Renal cortex interstitium (tissue), 15 donors: ENCODE results near the gene EXO1. TPM values are rescaled to one million over a fixed set of nuclear protein-coding genes. Genes with fewer than 3 reads are reported as not detected.
"Not testable (repeated sequence)": the region's sequence is repeated elsewhere in the genome, so short reads cannot be mapped to it uniquely, and the experiment has no call there.

ENCODE experiments used
- DNase-seq, 11 donors: peaks; one replicate each; pipeline ENCODE4 v3.0.0-alpha.2; 2013; ENCODE audit warnings: low read depth in 9 of 11, low spot score in 4 of 11; ENCODE audit errors: extremely low read depth in 1 of 11
- long read RNA-seq, 16 experiments: transcript quantifications; one replicate each; lab custom pipeline, GENCODE V29; 2026
- polyA plus RNA-seq, 3 donors: library from polyadenylated mRNA; unstranded; fragments of 120-200 nt; gene quantifications; one replicate each; pipeline ENCODE4 v1.2.1, GENCODE V29; 2013; ENCODE audit not compliant: insufficient read length in 3 of 3

The EXO1 gene
- 10 to 100 TPM; 14.7 to 19.1 (median 15.6) TPM for polyA plus RNA-seq
- long read RNA-seq, donor 1, partial matches to known transcripts = 0 of 1 reads
- long read RNA-seq, donor 1, other reads (novel, unspliced or antisense) = 0 of 1 reads
- long read RNA-seq, donor 2 = 0 reads
- long read RNA-seq, donor 3 = 0 reads
- long read RNA-seq, donor 4, partial matches to known transcripts = 0 of 1 reads
- long read RNA-seq, donor 4, other reads (novel, unspliced or antisense) = 0 of 1 reads
- long read RNA-seq, donor 5 = 0 reads
- long read RNA-seq, donor 6 = 0 reads
- long read RNA-seq, donor 7 = 0 reads
- long read RNA-seq, donor 8 = 0 reads
- long read RNA-seq, donor 9 = 0 reads
- long read RNA-seq, donor 10 = 0 reads
- long read RNA-seq, donor 11 = 0 reads
- long read RNA-seq, donor 12 = 0 reads
- long read RNA-seq, donor 13 = 0 reads
- long read RNA-seq, donor 14 = 0 reads
- long read RNA-seq, donor 15 = 0 reads
- long read RNA-seq, donor 16, partial matches to known transcripts = 0 of 6 reads
- long read RNA-seq, donor 16, other reads (novel, unspliced or antisense) = 5 of 6 reads

DNA sequence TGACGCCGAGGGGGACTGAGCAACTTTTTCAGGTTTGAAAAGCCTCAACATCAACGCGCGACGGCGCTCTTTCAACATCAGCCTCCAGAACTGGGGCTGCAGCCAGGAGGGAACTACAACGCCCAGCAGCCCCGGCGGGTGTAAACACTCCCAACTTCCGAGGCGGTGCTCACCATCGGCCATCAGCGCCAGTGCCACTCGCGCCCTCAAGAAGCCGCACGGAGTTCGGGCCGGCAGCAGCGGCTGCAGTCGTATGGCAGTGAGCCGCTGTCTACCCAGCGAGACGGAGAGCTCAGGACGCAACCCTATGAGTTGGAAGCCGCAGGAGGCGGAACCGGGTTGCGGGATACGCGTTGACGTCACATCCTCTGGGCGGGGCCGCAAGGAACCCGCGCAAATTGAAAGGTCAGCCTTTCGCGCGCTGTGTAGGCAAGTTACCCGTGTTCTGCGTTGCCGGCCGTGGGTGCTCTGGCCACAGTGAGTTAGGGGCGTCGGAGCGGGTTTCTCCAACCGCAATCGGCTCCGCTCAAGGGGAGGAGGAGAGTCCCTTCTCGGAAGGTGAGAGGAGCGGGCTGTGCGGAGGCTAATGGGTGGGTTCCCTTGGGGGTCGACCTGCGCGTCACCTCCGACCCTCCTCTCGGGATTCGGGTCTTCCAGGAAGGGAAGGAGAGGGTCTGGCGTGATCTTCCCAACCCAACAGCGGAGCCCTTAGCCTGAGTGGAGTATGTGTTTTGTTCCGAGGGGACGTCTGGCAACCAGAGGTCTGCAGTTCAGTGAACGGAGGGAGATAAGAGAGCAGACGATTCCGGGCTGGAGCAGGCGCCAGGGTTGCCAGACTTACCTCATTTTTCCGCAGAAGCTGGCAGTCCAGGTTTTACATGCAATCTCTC is at the start of gene EXO1:
Gene EXO1, plus strand, starts transcription at position 409 of the 890 bp plus-strand sequence. CDS start 2,222 bp downstream, outside the sequence.
- peak; percentile 76 to 92 (median 89) for DNase-seq

- no peak for DNase-seq
These were observed 48.6 kb upstream of the EXO1 start for GRCh38 chr1:241799416-241799815.

GRCh38 chr1:241800640-241801039 is 47.4 kb upstream of the EXO1 start:
- no peak for DNase-seq

DNA sequence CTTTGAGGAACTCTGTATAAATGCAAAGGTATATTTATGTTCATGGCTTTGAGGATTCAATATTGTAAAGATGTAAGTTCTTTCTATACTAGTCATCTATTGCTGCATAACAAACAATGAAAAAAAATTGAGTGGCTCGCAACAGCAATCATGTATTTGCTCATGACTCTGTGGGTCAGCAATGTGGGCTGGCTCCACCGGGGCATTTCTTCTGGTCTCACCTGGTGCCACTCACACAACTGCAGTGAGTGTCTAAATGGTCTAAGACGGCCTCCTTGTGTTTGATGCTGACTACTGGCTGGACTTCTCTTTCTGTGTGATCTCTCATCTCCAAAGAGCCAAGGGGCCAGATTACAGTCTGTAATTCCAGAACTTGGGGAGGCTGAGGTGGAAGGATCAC is 45.1 kb upstream of the EXO1 start:
- no peak for DNase-seq

DNA sequence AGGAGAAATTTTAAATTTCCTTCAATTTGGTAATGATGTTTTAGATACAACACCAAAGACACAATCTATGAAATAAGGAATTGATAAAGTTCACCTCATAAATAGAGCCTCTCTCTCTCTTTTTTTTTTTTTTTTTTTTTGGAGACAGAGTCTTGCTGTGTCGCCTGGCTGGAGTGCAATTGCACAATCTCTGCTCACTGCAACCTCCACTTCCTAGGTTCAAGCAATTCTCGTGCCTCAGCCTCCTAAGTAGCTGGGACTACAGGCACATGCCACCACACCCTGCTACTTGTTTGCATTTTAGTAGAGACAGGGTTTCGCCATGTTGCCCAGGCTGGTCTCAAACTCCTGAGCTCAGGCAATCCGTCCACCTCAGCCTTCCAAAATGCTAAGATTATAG is 43.3 kb upstream of the EXO1 start:
- DNase-seq = not testable (repeated sequence)

GRCh38 chr1:241808265-241808664 is 39.7 kb upstream of the EXO1 start:
- no peak for DNase-seq

GRCh38 chr1:241810769-241811405 is 37.1 kb upstream of the EXO1 start:
- DNase-seq = no peak

- no peak for DNase-seq
These were observed 34.2 kb upstream of the EXO1 start for GRCh38 chr1:241813768-241814320.

- no peak for DNase-seq
These were observed 32.0 kb upstream of the EXO1 start for GRCh38 chr1:241816008-241816407.

- DNase-seq = no peak
These were observed 30.6 kb upstream of the EXO1 start for GRCh38 chr1:241817331-241817792.

DNA sequence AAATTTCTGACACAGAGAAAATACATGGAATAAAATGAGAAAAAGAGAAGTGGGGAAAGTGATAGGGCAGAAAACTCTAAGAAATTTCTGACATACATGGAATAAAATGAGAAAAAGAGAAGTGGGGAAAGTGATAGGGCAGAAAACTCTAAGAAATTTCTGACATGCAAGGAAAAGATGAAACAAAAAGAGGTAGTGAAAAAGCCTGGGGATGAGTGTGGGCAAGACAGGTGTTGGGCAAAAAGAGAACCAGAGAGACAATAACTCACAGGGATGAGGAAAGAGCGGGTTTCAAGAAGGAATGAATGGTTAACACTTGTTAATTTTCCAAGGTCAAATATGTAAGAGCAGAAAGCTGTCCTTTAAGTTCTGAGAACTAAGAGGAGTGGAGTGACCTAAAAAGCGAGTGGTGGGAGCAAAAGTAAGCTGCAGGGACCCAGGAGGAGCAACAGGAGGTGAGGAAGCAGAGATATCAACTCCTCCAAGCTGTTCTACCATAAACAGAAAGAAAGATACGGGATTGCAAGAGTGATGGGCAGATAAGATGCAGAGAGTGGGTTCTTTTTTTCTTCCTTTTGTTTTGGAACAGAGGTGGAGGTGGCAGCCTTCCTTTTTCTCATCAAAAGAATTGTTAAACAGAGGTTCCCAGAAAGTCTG is 29.9 kb upstream of the EXO1 start:
- no peak for DNase-seq

DNA sequence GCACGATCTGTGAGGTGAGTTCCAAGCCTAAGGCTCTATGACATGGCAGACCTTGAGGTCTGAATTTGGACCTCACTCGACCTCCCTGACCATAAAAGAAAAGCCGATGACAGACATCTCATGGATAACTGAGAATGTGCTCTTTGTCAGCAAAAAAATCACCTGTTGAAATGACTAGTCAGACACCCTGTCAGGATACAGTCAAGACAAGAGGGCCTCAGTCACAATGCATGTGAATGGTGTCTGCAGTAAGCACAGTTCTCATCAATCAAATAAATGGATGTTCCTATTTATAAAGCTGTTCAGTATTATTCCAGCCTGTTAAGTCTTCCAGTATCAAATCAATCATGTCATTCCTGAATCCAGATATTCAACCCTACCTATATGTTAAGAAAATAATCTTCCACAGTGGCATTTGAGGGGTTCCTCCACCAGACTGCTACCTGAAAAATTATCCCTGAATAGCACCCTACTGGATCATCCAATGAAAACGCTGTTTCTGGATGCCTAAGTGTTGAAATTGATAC is 28.6 kb upstream of the EXO1 start:
- no peak for DNase-seq

GRCh38 chr1:241821363-241821762 is 26.6 kb upstream of the EXO1 start:
- DNase-seq = no peak

- no peak for DNase-seq
These were observed 25.2 kb upstream of the EXO1 start for GRCh38 chr1:241822846-241823245.

- DNase-seq = no peak
These were observed 24.1 kb upstream of the EXO1 start for GRCh38 chr1:241823925-241824324.

- DNase-seq = no peak
These were observed 22.4 kb upstream of the EXO1 start for GRCh38 chr1:241825581-241825980.

DNA sequence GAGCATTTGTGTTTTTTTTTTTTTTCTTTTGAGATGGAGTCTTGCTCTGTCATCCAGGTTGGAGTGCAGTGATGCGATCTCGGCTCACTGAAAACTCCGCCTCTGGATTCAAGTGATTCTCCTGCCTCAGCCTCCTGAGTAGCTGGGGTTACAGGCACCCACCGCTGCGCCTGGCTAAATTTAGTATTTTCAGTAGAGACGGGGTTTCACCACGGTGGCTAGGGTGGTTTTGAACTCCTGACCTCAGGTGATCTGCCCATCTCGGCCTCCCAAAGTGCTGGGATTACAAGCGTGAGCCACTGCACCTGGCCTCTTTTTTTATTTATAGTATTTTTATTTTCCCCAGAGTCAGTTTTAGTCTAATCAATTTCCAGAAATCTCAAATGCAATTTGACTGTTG is 21.4 kb upstream of the EXO1 start:
- not testable (repeated sequence) for DNase-seq

DNA sequence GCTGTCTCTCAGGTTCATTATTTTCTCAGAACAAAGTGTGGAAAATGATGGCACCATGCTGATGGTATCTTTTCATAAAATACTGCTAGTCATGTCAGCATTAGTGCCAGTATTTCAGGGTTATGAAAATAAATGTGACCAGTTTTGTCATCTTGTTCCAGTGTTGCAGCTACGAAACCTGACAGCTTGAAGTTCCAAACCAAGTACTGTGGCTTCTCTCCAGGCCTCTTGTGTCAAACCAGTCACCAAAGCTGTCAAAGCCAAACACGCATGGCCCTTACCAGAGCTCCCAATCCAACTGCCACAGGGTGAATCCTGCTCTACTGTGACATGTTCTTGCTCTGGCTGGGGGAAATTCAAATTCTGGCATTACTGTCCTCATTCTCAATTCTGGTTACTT is 20.7 kb upstream of the EXO1 start:
- no peak for DNase-seq
